Esophagus muscularis mucosa (tissue), 4 donors: ENCODE results near the gene CYP26B1. TPM values are rescaled to one million over a fixed set of nuclear protein-coding genes. Genes with fewer than 3 reads are reported as not detected.

Source experiments
- DNase-seq: peaks from one replicate; pipeline ENCODE4 v3.0.0-alpha.2; 2017; ENCODE audit errors: extremely low spot score
- H3K27ac ChIP-seq, 4 donors: fragments of 200-600 bp; sonication (generic); replicated peaks in 1 of 4; 1 replicate in 3 of 4; 2 replicates in 1 of 4; pipeline ENCODE4 v1.5.1; 2016 to 2019; ENCODE audit warnings: mild to moderate bottlenecking in 1 of 4
- H3K27me3 ChIP-seq, 4 donors: fragments of 200-600 bp; sonication (generic); one replicate each; pipeline versions ENCODE4 v1.5.1 to v1.6.0; 2016 to 2019
- H3K36me3 ChIP-seq, 4 donors: fragments of 200-600 bp; sonication (generic); one replicate each; pipeline ENCODE4 v1.5.1; 2016 to 2019
- H3K4me1 ChIP-seq, 4 donors: fragments of 200-600 bp; sonication (generic); one replicate each; pipeline ENCODE4 v1.5.1; 2016 to 2019
- H3K4me3 ChIP-seq, 4 donors: fragments of 200-600 bp; sonication (generic); 1 replicate in 2 of 4; 2 replicates in 2 of 4; pipeline ENCODE4 v1.5.1; 2016 to 2019; ENCODE audit warnings: mild to moderate bottlenecking in 4 of 4, moderate library complexity in 1 of 4
- H3K9me3 ChIP-seq, 4 donors: fragments of 200-600 bp; sonication (generic); 1 replicate in 3 of 4; 2 replicates in 1 of 4; pipeline ENCODE4 v1.5.1; 2016 to 2019
- CTCF ChIP-seq, 3 experiments: fragments of 200-600 bp in 2 of 3; fragments of 450-650 bp in 1 of 3; sonication (generic) in 2 of 3; IDR thresholded peaks; one replicate each; pipeline ENCODE4 v1.5.1; 2017 to 2019; ENCODE audit warnings: antibody characterized with exemption in 3 of 3, mild to moderate bottlenecking in 2 of 3, moderate library complexity in 1 of 3
- EP300 ChIP-seq: sonication (generic); formaldehyde crosslinking; IDR thresholded peaks from one replicate; pipeline ENCODE4 v1.6.1; 2017; ENCODE audit warnings: antibody characterized with exemption
- POLR2A ChIP-seq: fragments of 450-650 bp; IDR thresholded peaks from one replicate; pipeline ENCODE4 v1.6.1; 2017; ENCODE audit warnings: antibody characterized with exemption, moderate library complexity, mild to moderate bottlenecking, low read depth
- POLR2AphosphoS5 ChIP-seq, 2 donors: sonication (generic); formaldehyde crosslinking; IDR thresholded peaks; one replicate each; pipeline ENCODE4 v1.6.1; 2017; ENCODE audit warnings: antibody characterized with exemption in 2 of 2
- WGBS: methylation state at CpG from one replicate; pipeline ENCODE4 v1.1.5; 2018; 5-methylcytosine and 5-hydroxymethylcytosine counted together
- intact Hi-C: fragments of 100-400 bp; cut with DNase I; formaldehyde crosslinking; loops from one replicate; pipeline ENCODE4 v1.15.1; 2023
- total RNA-seq, 4 donors: library from RNA; depleted of rRNA; stranded (reverse); fragments of >200 nt; gene quantifications; one replicate each; pipeline versions ENCODE4 v1.1.0 to v1.2.1, GENCODE V29; 2016

Gene CYP26B1
- total RNA-seq, 4 donors from 2014 or later, result 1.2 to 3.6 (median 2.4) TPM

DNA sequence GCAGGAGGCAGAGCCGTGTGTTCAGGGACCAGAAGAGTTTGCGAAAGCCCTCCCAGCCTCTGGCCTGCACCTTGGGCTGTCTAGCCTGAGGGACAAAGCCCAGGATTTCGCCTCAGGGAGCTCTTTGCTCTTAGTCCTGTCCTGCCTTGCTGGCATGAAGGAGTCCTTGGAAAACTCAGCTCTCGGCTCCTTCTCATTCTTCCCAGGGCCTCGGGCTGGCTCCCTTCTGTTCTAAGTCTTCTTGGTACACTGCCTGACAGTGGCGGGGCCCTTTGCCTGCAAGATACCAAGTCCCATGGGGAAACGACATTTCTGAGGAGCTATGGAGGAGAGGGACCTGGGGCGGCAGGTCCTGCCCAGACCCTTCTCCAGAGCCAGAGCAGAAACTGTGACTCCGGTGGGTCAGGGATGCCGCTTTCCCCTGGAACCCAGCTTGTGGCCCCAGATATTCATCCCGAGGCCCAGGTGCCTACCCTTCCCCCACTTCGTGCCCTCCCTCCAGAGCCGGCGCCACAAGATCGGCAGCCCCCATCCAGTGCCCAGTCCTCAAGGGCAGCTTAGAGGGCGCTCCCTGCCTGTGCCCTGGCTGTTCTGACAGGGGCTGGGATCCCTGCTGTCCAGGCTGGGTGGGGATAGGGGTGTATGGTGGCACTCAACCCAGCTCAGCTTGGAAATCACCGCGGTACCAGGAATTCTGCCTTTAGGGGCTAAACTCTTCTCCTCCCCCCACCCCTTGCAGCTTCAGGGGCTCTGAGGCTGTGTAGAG, 5.5 kb upstream of the CYP26B1 start:
- no peaks in the 10 kb centered on the region for H3K36me3 ChIP-seq
- no peaks in the 10 kb centered on the region for H3K9me3 ChIP-seq
- no peak overlapping the region for H3K27ac ChIP-seq
- H3K4me3 ChIP-seq, result no peak overlapping the region
- TF ChIP-seq POLR2AphosphoS5 (IDR thresholded peaks at IDR 0.05) (no peak), EP300 (no peak), POLR2A (no peak), CTCF (IDR thresholded peaks at IDR 0.05) (no peak)
- WGBS, result 89% methylated on average over 7 of the region's 18 CpGs
- intact Hi-C loops, result loop anchor here (5.0 kb wide), 4 partner anchors 351 to 606 kb away; no protein-coding TSS in a partner anchor
- peak; percentile 88 for DNase-seq
- H3K27me3 ChIP-seq, result peaks cover 0 to 83% (median 19%) of the 10 kb centered on the region in 4 donors
- H3K4me1 ChIP-seq, result peaks cover 14 to 23% (median 20%) of the 10 kb centered on the region in 4 donors

DNA sequence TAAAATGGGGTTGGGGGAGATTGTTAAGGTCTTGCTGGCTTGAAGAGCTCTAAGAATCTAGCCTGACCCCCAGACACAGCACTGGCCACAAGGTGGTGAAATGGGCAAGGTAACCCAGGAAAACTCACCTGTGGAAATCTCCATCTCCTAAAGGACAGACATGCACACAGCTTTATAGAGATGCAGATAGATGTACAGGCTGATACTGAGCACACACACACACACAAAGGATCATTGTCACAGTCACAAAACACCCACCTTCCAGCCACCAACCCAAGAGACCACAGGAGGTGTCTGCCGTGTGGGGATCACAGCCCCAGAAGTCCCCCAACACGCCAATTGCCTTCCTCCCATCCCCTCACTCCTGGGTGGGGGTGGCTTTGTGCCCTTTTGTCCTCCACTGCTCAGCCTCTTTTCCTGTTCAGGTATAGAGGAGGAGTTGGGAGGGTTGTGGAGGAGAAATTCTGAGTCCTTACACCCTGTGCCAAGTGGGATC, 3.2 kb upstream of the CYP26B1 start:
- no peaks in the 10 kb centered on the region for H3K36me3 ChIP-seq
- intact Hi-C loops, result loop anchor here (5.0 kb wide), 4 partner anchors 349 to 604 kb away; no protein-coding TSS in a partner anchor
- H3K4me1 ChIP-seq, result peaks cover 34 to 46% (median 43%) of the 10 kb centered on the region in 4 donors
- H3K27ac ChIP-seq, result no peak overlapping the region
- no peak for TF ChIP-seq EP300
- TF ChIP-seq POLR2AphosphoS5 (IDR thresholded peaks at IDR 0.05), result no peak
- TF ChIP-seq POLR2A, result no peak
- no peak for TF ChIP-seq CTCF (IDR thresholded peaks at IDR 0.05)
- no peaks in the 10 kb centered on the region for H3K9me3 ChIP-seq
- peak; percentile 24 for DNase-seq
- H3K4me3 ChIP-seq, result no peak overlapping the region
- H3K27me3 ChIP-seq, result peaks cover 11 to 85% (median 34%) of the 10 kb centered on the region in 4 donors
- 79% methylated on average over 2 of the region's 2 CpGs for WGBS

DNA sequence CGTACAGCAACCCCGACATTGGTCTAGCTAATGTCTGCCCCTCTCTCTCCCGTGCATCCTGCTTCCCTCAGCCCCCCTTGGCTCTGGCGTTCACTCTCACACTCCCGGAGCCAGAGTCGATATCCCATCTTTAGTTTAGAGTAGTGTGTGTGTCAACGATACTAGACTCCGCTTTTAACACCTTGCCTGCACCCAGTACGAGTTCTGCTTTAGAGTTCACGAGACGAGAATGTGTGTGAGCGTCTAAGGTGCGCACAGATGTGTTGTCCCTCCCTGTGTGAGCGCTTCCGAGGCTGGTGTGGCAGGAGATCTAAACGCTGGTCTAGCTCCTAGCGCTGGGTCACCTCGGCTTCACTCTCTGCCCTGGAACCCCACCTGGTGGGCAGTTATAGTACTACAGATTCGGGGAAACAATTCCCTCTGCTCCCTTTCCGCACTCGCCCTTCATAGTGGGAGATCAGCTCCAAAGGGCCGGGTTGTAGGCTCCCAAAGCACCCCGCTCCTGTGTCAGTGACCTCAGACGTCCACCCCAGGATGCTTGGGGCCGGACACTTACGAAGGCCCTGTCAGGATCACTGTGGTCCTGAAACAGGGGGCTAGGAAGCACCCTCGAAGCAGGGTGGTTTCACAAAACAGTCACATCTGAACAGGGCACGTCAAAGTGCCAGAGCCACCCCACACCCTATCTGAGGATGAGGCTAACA, 2.6 kb upstream of the CYP26B1 start:
- 7% methylated on average over 24 of the region's 28 CpGs for WGBS
- Histone ChIP-seq H3K4me1 (peaks cover 40 to 52% (median 49%) of the 10 kb centered on the region in 4 donors), H3K9me3 (no peaks in the 10 kb centered on the region), H3K27me3 (peaks cover 11 to 85% (median 40%) of the 10 kb centered on the region in 4 donors), H3K36me3 (no peaks in the 10 kb centered on the region), H3K27ac (no peak overlapping the region), H3K4me3 (peak overlapping the region; percentile 52 to 61 (median 56))
- TF ChIP-seq CTCF (IDR thresholded peaks at IDR 0.05) (peak; percentile 86 to 91 (median 88)), POLR2A (no peak), EP300 (no peak), POLR2AphosphoS5 (IDR thresholded peaks at IDR 0.05) (no peak)
- DNase-seq, result peak; percentile 95
- intact Hi-C loops, result loop anchor here (5.0 kb wide), 4 partner anchors 348 to 603 kb away; no protein-coding TSS in a partner anchor

- Histone ChIP-seq H3K27me3 (peaks cover 11 to 87% (median 46%) of the 10 kb centered on the region in 4 donors), H3K36me3 (no peaks in the 10 kb centered on the region), H3K9me3 (no peaks in the 10 kb centered on the region), H3K4me1 (peaks cover 46 to 59% (median 56%) of the 10 kb centered on the region in 4 donors), H3K4me3 (peak overlapping the region; percentile 52 to 61 (median 56)), H3K27ac (no peak overlapping the region)
- peak; percentile 91 for DNase-seq
- TF ChIP-seq CTCF (IDR thresholded peaks at IDR 0.05) (no peak), POLR2A (no peak), EP300 (no peak), POLR2AphosphoS5 (IDR thresholded peaks at IDR 0.05) (no peak)
- 4% methylated on average over 44 of the region's 45 CpGs for WGBS
- intact Hi-C loops, result loop anchor here (5.0 to 10.0 kb wide), 6 partner anchors 222 to 602 kb away; no protein-coding TSS in a partner anchor
Measured at GRCh38 chr2:72149556-72150156, 2.0 kb upstream of the CYP26B1 start.
